ENCODE measurements around the gene LRMDA. TPM values are rescaled to one million over a fixed set of nuclear protein-coding genes. Genes with fewer than 3 reads are reported as not detected.

The LRMDA gene
- total RNA-seq, 3 donors from 2014 or later = 8.3 to 17.1 (median 11.1) TPM

DNA sequence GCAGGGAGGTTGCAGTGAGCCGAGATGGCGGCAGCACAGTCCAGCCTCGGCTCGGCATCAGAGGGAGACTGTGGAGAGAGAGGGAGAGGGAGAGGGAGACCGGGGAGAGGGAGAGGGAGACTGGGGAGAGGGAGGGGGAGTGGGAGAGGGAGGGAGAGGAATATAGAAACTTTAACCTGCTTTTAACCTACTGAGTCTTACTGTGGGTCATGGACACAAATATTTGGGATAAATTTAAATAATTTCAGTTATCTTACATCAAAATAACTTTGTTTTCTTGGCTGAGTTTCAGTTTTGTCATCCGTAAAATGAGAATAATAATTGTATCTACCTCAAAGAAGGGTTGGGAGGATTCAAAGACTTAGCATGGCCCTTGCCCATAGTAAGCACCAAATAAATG lies 319.8 kb downstream of the LRMDA start:
- no peak for DNase-seq (ENCODE audit: low spot score in 2 of 2)
- H3K4me1 ChIP-seq = no peaks in the 10 kb centered on the region
- no peak overlapping the region for H3K27ac ChIP-seq
- H3K4me3 ChIP-seq = no peak overlapping the region
- no peaks in the 10 kb centered on the region for H3K27me3 ChIP-seq
- H3K36me3 ChIP-seq = no peaks in the 10 kb centered on the region
- TF ChIP-seq POLR2A (IDR thresholded peaks at IDR 0.05) (no peak), POLR2AphosphoS5 (IDR thresholded peaks at IDR 0.05) (no peak)
- TF ChIP-seq, protein P1, sequence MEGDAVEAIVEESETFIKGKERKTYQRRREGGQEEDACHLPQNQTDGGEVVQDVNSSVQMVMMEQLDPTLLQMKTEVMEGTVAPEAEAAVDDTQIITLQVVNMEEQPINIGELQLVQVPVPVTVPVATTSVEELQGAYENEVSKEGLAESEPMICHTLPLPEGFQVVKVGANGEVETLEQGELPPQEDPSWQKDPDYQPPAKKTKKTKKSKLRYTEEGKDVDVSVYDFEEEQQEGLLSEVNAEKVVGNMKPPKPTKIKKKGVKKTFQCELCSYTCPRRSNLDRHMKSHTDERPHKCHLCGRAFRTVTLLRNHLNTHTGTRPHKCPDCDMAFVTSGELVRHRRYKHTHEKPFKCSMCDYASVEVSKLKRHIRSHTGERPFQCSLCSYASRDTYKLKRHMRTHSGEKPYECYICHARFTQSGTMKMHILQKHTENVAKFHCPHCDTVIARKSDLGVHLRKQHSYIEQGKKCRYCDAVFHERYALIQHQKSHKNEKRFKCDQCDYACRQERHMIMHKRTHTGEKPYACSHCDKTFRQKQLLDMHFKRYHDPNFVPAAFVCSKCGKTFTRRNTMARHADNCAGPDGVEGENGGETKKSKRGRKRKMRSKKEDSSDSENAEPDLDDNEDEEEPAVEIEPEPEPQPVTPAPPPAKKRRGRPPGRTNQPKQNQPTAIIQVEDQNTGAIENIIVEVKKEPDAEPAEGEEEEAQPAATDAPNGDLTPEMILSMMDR (IDR thresholded peaks at IDR 0.05) = no peak
- intact Hi-C loops (cut with DNase I; ENCODE audit: low total_unique reads) = no loop called here
- H3K9me3 ChIP-seq = no peaks in the 10 kb centered on the region

DNA sequence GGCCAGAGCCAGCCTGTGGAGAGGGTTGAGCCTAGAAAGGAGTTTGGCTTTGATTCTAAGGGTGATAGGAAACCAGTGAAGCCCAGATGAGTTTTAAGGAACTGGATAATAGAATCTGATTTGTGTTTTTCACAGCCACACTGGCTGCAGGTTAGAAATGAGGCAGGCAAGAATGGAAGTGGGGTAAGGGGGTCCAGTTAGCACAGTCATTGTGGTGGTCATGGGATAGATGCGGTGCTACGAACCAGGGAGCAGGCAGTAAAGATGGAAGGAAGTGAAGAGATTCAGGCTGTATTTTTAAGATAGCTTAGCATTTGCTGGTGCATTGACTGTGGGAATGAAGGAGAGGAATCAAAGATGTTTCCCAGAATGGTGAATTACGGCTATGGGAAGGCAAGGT lies 322.2 kb downstream of the LRMDA start:
- Histone ChIP-seq H3K36me3 (no peaks in the 10 kb centered on the region), H3K9me3 (no peaks in the 10 kb centered on the region), H3K27me3 (no peaks in the 10 kb centered on the region), H3K27ac (no peak overlapping the region), H3K4me1 (no peaks in the 10 kb centered on the region), H3K4me3 (no peak overlapping the region)
- TF ChIP-seq POLR2AphosphoS5 (IDR thresholded peaks at IDR 0.05) (no peak), POLR2A (IDR thresholded peaks at IDR 0.05) (no peak)
- TF ChIP-seq, protein P1 (IDR thresholded peaks at IDR 0.05) = no peak
- DNase-seq (ENCODE audit: low spot score in 2 of 2) = no peak
- intact Hi-C loops (cut with DNase I; ENCODE audit: low total_unique reads) = no loop called here

DNA sequence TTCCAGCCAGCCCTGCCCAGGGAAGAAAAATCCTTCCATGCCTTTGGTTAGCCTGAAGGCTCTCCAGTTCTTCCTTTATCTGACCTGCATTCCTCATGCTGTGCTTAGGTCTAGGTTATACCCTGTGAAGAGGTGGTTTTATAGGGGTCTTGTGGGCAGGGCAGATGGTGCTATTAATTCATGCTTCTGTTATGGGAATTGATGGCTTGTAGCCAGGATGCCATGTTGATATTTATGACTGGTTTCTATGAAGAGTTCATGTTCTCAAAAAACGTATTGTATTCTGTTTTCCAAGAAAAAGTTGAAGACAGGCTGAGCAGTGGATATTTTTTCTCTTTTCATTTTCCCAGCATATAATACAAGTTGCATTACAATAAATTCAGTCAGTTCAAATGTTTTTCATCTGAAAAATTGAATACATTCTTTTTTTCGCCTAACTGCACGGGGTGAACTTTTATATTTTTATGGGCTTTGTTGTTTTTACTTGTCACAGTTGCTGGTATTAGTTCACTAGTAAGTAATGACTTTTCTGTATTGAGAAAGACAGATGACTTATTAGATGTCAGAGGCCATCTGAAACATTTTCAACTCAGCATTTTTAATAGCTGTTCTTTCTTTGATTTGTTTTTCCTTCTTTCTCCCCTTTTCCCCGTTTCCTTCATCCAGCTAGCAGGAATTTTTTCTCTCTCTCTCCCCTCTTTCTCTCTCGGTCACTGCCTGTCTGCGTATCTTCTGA lies 322.8 kb downstream of the LRMDA start:
- H3K9me3 ChIP-seq = no peaks in the 10 kb centered on the region
- intact Hi-C loops (cut with DNase I; ENCODE audit: low total_unique reads) = no loop called here
- H3K36me3 ChIP-seq = no peaks in the 10 kb centered on the region
- H3K4me3 ChIP-seq = no peak overlapping the region
- no peak overlapping the region for H3K27ac ChIP-seq
- DNase-seq (ENCODE audit: low spot score in 2 of 2) = no peak
- H3K4me1 ChIP-seq = no peaks in the 10 kb centered on the region
- TF ChIP-seq POLR2A (IDR thresholded peaks at IDR 0.05) (no peak), POLR2AphosphoS5 (IDR thresholded peaks at IDR 0.05) (no peak)
- TF ChIP-seq, protein P1 (IDR thresholded peaks at IDR 0.05) = no peak
- H3K27me3 ChIP-seq = no peaks in the 10 kb centered on the region

DNA sequence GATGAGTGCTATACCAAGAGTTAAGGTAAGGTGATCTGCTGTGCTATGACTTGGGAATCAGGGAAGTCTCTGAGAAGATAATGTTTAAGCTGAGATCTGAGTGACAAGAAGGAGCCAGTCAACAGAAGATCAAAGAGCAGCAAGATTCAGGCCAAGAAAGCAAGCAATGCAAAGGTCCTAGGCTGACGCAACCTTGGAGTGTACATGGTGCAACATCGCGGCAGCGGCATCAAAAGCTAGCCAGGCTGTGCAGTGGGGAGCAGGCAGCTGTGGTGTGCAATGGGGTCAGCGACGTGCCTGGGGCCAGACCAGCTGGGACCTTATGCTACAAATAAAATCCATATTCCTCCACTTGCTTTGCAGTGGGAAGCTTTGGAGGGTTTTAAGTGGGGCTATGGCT lies 324.1 kb downstream of the LRMDA start:
- TF ChIP-seq, protein P1 (IDR thresholded peaks at IDR 0.05) = no peak
- TF ChIP-seq POLR2A (IDR thresholded peaks at IDR 0.05) (no peak), POLR2AphosphoS5 (IDR thresholded peaks at IDR 0.05) (no peak)
- Histone ChIP-seq H3K4me1 (no peaks in the 10 kb centered on the region), H3K4me3 (no peak overlapping the region), H3K36me3 (no peaks in the 10 kb centered on the region), H3K9me3 (no peaks in the 10 kb centered on the region), H3K27ac (no peak overlapping the region), H3K27me3 (no peaks in the 10 kb centered on the region)
- no peak for DNase-seq (ENCODE audit: low spot score in 2 of 2)
- intact Hi-C loops (cut with DNase I; ENCODE audit: low total_unique reads) = no loop called here

DNA sequence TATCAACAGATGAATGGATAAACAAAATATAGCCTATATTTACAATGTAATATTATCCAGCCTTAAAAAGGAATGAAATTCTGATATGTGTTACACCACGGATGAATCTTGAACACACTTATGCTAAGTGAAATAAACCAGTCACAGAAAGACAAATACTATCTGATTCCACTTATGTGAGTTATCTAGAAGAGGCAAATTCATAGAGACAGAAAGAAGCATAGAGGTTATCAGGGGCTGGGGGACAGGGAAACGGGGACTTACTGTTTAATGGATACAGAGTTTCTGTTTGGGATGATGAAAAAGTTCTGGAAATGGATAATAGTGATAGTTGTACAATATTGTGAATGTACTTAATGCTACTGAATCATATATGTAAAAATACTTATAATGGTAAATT lies 329.9 kb downstream of the LRMDA start:
- no peak overlapping the region for H3K4me3 ChIP-seq
- no peaks in the 10 kb centered on the region for H3K9me3 ChIP-seq
- no peaks in the 10 kb centered on the region for H3K27me3 ChIP-seq
- intact Hi-C loops (cut with DNase I; ENCODE audit: low total_unique reads) = no loop called here
- no peak overlapping the region for H3K27ac ChIP-seq
- DNase-seq (ENCODE audit: low spot score in 2 of 2) = no peak
- no peaks in the 10 kb centered on the region for H3K4me1 ChIP-seq
- H3K36me3 ChIP-seq = no peaks in the 10 kb centered on the region
- TF ChIP-seq, protein P1 (IDR thresholded peaks at IDR 0.05) = no peak
- TF ChIP-seq POLR2AphosphoS5 (IDR thresholded peaks at IDR 0.05) (no peak), POLR2A (IDR thresholded peaks at IDR 0.05) (no peak)
